Stomach (tissue), 4 donors: Measurements from ENCODE around the gene TAF1C.

ENCODE experiments used
- EP300 ChIP-seq: sonication (generic); formaldehyde crosslinking; IDR thresholded peaks from one replicate; pipeline ENCODE4 v1.6.1; 2017; ENCODE audit warnings: antibody characterized with exemption
- POLR2A ChIP-seq, 4 donors: fragments of 450-650 bp; IDR thresholded peaks; one replicate each; pipeline ENCODE4 v1.6.1; 2016; ENCODE audit warnings: antibody characterized with exemption in 4 of 4, control low read depth in 2 of 4, mild to moderate bottlenecking in 1 of 4, moderate library complexity in 1 of 4
- TF ChIP-seq, protein P1 (sequence below), 7 experiments: fragments of 450-650 bp in 4 of 7; fragments of 200-600 bp in 3 of 7; sonication (generic) in 3 of 7; IDR thresholded peaks; one replicate each; pipeline ENCODE4 v1.5.1; 2016 to 2019; ENCODE audit warnings: antibody characterized with exemption in 7 of 7, control low read depth in 2 of 7, mild to moderate bottlenecking in 1 of 7

DNA sequence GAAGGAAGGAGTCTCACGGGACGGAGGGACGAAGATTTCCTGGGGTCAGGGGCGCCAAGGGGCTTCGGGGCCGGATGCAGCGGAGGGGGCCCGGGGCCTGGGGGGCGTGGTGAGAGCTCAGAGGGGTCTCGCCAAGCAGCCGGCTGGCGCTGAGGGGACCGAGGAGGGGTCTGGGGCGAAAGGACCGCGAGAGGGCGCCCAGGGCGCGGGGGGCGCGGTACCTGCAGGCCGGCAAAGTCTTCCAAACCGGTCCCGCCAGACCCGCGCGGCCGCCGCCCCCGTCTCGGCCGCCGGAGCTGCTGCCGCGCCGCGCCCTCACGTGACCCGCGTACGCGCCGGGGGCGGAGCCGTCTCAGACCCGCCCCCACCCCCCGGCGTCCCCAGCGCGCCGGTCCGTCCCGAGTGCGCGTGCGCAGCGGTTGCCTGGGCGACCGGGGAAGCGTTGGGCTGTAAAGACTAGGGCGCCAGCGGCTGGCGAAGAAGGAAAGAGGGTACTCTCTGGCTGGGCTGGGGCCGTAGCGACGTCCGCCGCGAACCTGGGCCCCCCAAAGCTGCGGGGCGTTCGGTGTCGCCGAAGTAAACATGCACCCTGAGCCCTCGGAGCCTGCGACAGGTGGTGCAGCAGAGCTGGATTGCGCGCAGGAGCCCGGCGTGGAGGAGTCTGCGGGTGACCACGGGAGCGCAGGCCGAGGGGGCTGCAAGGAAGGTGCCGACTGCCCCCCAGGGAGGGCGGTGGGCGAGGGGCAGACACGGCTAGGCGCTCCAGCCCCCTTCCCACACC is 41.8 kb downstream of the TAF1C start, which contains the start of the genes DNAAF1 and HSDL1:
- TF ChIP-seq, protein P1, sequence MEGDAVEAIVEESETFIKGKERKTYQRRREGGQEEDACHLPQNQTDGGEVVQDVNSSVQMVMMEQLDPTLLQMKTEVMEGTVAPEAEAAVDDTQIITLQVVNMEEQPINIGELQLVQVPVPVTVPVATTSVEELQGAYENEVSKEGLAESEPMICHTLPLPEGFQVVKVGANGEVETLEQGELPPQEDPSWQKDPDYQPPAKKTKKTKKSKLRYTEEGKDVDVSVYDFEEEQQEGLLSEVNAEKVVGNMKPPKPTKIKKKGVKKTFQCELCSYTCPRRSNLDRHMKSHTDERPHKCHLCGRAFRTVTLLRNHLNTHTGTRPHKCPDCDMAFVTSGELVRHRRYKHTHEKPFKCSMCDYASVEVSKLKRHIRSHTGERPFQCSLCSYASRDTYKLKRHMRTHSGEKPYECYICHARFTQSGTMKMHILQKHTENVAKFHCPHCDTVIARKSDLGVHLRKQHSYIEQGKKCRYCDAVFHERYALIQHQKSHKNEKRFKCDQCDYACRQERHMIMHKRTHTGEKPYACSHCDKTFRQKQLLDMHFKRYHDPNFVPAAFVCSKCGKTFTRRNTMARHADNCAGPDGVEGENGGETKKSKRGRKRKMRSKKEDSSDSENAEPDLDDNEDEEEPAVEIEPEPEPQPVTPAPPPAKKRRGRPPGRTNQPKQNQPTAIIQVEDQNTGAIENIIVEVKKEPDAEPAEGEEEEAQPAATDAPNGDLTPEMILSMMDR (IDR thresholded peaks at IDR 0.05), result no peak
- TF ChIP-seq POLR2A (IDR thresholded peaks at IDR 0.05) (no peak), EP300 (no peak)
